ENCODE data around the gene MLH3.

DNA sequence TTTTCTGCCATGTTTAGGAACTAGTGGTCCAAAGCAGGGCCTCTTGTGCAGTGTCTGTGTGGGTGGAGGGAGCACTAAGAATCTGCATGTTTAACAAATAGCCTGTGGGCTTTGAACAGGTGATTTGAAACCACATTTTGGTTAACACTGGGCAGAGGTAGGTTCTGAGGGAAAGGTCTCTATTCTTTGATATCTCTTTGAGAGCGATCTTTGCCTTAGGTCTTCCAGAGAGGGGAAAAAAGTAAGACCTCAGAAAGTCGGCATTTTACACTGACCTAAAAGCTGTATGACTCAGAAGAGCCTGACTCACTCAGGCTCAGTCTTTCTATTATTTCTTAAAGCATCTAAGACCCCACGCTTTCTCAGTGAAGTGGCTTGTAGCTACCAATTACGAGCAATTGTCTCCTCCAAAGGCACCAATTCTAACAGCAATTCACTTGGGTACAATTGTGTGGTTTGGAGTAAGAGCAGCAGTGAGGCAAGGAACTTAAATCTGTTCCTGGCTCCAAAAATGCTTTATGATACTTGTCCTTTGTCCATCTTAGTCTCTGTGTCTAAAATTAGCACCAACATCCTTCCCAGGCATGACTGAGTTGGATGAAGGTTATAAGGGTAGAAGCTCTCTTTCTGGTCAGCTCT lies 39.8 kb downstream of the MLH3 start:
- TF ChIP-seq CTCF (IDR thresholded peaks at IDR 0.05) (no peak), POLR2A (IDR thresholded peaks at IDR 0.05) (no peak)
